GM12873 (cell line): ENCODE results near the gene CEP250.

Source experiments
- CTCF ChIP-seq: IDR thresholded peaks from 2 replicates; pipeline ENCODE4 v1.5.1; 2012; ENCODE audit warnings: low read depth, mild to moderate bottlenecking, moderate library complexity, low read length, control low read depth; ENCODE audit not compliant: insufficient read depth; ENCODE audit errors: missing control alignments

CEP250 gene

DNA sequence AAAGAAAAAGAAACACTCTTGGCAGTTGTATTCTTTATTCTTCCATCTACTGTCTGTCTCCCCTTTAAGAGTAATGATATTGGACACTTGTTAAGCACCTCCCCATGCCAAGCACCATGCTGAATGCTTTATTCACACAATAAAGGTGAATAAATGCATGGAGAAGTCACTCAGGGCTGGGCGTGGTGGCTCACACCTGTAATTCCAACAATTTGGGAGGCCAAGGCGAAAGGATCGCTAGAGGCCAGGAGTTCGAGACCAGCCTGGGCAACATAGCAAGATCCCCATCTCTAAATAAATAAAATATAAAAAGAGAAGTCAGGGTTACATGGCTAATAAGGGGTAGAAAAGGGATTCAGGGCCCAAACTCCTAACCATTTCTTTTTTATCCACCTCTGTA lies 32.1 kb downstream of the CEP250 start:
- no peak for TF ChIP-seq CTCF

DNA sequence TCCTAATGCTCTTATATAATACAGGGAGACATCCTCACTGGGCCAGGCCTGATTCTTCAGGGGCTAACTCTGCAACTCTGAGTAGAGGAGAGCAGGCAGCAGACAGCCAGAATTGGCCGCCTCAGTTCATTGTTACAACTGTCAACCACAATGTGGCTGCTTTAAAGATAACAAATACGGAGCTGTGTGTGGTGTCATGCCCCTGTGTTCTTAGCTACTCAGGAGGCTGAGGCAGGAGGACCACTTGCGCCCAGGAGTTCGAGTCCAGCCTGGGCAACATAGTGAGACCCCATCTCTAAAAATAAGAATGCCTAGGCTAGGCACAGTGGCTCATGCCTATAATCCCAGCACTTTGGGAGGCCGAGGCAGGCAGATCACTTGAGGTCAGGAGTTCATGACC lies 34.3 kb downstream of the CEP250 start:
- no peak for TF ChIP-seq CTCF

- TF ChIP-seq CTCF, result no peak
These were observed 35.4 kb downstream of the CEP250 start for GRCh38 chr20:35490736-35491181.

- no peak for TF ChIP-seq CTCF
These were observed 36.4 kb downstream of the CEP250 start for GRCh38 chr20:35491823-35492222.

DNA sequence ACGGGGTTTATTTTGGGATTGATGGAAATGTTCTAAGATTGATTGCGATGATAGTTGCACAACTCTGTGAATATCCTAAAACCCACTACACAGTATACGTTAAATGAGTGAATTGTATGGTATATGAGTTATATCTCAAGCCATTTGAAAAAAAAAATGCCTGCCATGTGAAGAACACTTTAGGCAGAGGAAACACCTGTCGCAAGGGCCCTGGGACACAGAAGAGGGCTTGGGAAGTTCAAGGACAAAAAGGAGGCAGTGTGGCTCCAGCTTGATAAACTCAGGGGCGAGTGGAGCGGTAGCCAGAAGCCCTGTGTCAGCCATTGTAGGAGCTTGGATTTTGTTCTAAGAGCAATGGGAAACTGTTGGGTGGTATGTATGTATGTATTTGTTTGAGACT lies 37.0 kb downstream of the CEP250 start:
- TF ChIP-seq CTCF, result no peak

- no peak for TF ChIP-seq CTCF
These were observed 41.1 kb downstream of the CEP250 start for GRCh38 chr20:35496481-35496880.

DNA sequence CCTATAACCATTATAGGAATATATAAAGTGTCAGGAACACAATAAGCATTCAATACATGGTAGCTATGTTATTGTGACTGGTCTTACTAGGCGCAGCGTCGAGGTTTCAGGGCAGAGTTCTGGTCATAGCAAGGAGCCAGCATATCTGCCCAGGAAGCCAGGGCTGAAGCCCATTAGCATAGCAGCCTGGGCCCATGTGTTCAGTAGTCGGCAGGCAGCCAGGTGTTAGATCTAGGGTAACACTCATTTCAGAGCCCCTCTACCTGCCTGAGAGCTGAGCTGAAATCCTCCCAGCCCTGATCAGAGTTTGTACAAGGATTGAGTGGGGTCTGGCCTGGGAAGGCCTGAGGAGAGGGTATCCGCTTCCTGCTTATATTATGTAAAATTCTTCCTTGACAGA lies 41.9 kb downstream of the CEP250 start:
- TF ChIP-seq CTCF, result no peak

GRCh38 chr20:35497780-35498189 lies 42.4 kb downstream of the CEP250 start:
- no peak for TF ChIP-seq CTCF
